Mesenchymal stem cell (in vitro differentiated cells and primary cell): ENCODE results near the gene PECR.

Experiments
- DNase-seq: peaks from one replicate; pipeline ENCODE4 v3.0.0-alpha.2; 2013
- H2AFZ ChIP-seq: one replicate; pipeline ENCODE4 v1.6.1; 2013; ENCODE audit warnings: low read depth, mild to moderate bottlenecking, control low read depth, inconsistent platforms, low read length, moderate library complexity
- H2AK5ac ChIP-seq: 2 replicates; pipeline ENCODE4 v1.6.1; 2013; ENCODE audit warnings: low read length, moderate library complexity, mild to moderate bottlenecking, inconsistent platforms; ENCODE audit not compliant: severe bottlenecking
- H2BK120ac ChIP-seq: one replicate; pipeline ENCODE4 v1.6.1; 2013; ENCODE audit warnings: low read depth, mild to moderate bottlenecking, inconsistent platforms, low read length, moderate library complexity
- H2BK12ac ChIP-seq, 2 experiments: one replicate each; pipeline ENCODE4 v1.6.1; 2013; ENCODE audit warnings: inconsistent platforms in 2 of 2, low read length in 2 of 2, mild to moderate bottlenecking in 2 of 2, moderate library complexity in 2 of 2, control low read depth in 1 of 2
- H2BK15ac ChIP-seq: one replicate; pipeline ENCODE4 v1.6.1; 2013; ENCODE audit warnings: mild to moderate bottlenecking, low read depth, inconsistent platforms; ENCODE audit not compliant: poor library complexity, severe bottlenecking
- H2BK5ac ChIP-seq: 2 replicates; pipeline ENCODE4 v1.6.1; 2013; ENCODE audit warnings: low read depth, mild to moderate bottlenecking, low read length, control low read depth, inconsistent platforms; ENCODE audit not compliant: poor library complexity, severe bottlenecking
- H3K14ac ChIP-seq, 2 experiments: one replicate each; pipeline ENCODE4 v1.6.1; 2013; ENCODE audit warnings: inconsistent platforms in 2 of 2, low read length in 2 of 2, control low read depth in 1 of 2, mild to moderate bottlenecking in 1 of 2, moderate library complexity in 1 of 2
- H3K18ac ChIP-seq, 2 experiments: one replicate each; pipeline ENCODE4 v1.6.1; 2013; ENCODE audit warnings: inconsistent platforms in 2 of 2, low read length in 2 of 2, control low read depth in 1 of 2, low read depth in 1 of 2, mild to moderate bottlenecking in 1 of 2
- H3K23ac ChIP-seq, 2 experiments: one replicate each; pipeline ENCODE4 v1.6.1; 2013; ENCODE audit warnings: inconsistent platforms in 2 of 2, low read length in 2 of 2, mild to moderate bottlenecking in 2 of 2, moderate library complexity in 2 of 2, control low read depth in 1 of 2
- H3K27ac ChIP-seq: 2 replicates; pipeline ENCODE4 v1.5.1; 2013; ENCODE audit warnings: mild to moderate bottlenecking, moderate library complexity, low read length, control low read depth, inconsistent platforms; ENCODE audit not compliant: poor library complexity, severe bottlenecking
- H3K27me3 ChIP-seq, 2 experiments: 2 replicates each; pipeline versions ENCODE4 v1.6.1 to v1.7.0; 2013; ENCODE audit warnings: low read length in 2 of 2, mild to moderate bottlenecking in 2 of 2, moderate library complexity in 2 of 2, control low read depth in 1 of 2, inconsistent platforms in 1 of 2; ENCODE audit not compliant: control insufficient read depth in 1 of 2, insufficient read depth in 1 of 2
- H3K36me3 ChIP-seq, 2 experiments: 2 replicates each; pipeline versions ENCODE4 v1.6.1 to v1.7.0; 2013; ENCODE audit warnings: low read length in 2 of 2, control low read depth in 1 of 2, inconsistent platforms in 1 of 2, low read depth in 1 of 2, mild to moderate bottlenecking in 1 of 2; ENCODE audit not compliant: insufficient read depth in 2 of 2, control insufficient read depth in 1 of 2
- H3K4ac ChIP-seq, 2 experiments: one replicate each; pipeline ENCODE4 v1.6.1; 2013; ENCODE audit warnings: inconsistent platforms in 2 of 2, low read length in 2 of 2, mild to moderate bottlenecking in 2 of 2, moderate library complexity in 2 of 2, control low read depth in 1 of 2, low read depth in 1 of 2
- H3K4me1 ChIP-seq: 2 replicates; pipeline ENCODE4 v1.6.1; 2013; ENCODE audit warnings: low read depth, low read length, control low read depth; ENCODE audit not compliant: control insufficient read depth, insufficient read depth
- H3K4me2 ChIP-seq: 2 replicates; pipeline ENCODE4 v1.6.1; 2013; ENCODE audit warnings: low read length, mild to moderate bottlenecking, inconsistent platforms; ENCODE audit not compliant: poor library complexity, severe bottlenecking
- H3K4me3 ChIP-seq, 2 experiments: 2 replicates each; pipeline versions ENCODE4 v1.5.1 to v1.7.0; 2013; ENCODE audit warnings: low read length in 2 of 2, mild to moderate bottlenecking in 2 of 2, control low read depth in 1 of 2, low read depth in 1 of 2; ENCODE audit not compliant: insufficient read depth in 1 of 2
- H3K79me1 ChIP-seq: replicated peaks from 2 replicates; pipeline ENCODE4 v1.6.1; 2013; ENCODE audit warnings: mild to moderate bottlenecking, control low read depth, low read length, inconsistent platforms; ENCODE audit not compliant: poor library complexity, severe bottlenecking
- H3K9ac ChIP-seq: 2 replicates; pipeline ENCODE4 v1.7.0; 2013; ENCODE audit warnings: mild to moderate bottlenecking, low read length, moderate library complexity
- H3K9me3 ChIP-seq: 2 replicates; pipeline ENCODE4 v1.7.0; 2013; ENCODE audit warnings: mild to moderate bottlenecking, low read length; ENCODE audit not compliant: control insufficient read depth
- H4K8ac ChIP-seq: one replicate; pipeline ENCODE4 v1.6.1; 2013; ENCODE audit warnings: inconsistent platforms, mild to moderate bottlenecking, low read length, moderate library complexity
- H4K91ac ChIP-seq: one replicate; pipeline ENCODE4 v1.6.1; 2013; ENCODE audit warnings: mild to moderate bottlenecking, low read length, inconsistent platforms
- WGBS: methylation state at CpG from one replicate; pipeline ENCODE4 v1.1.7; 2013; ENCODE audit warnings: mixed read lengths; 5-methylcytosine and 5-hydroxymethylcytosine counted together

Gene PECR

GRCh38 chr2:216057688-216058193, 23.9 kb downstream of the PECR start:
- H3K4ac ChIP-seq = no peak overlapping the region

GRCh38 chr2:216056739-216057138, 24.9 kb downstream of the PECR start:
- H3K9ac ChIP-seq = no peak overlapping the region
- no peak overlapping the region for H2BK120ac ChIP-seq
- no peak overlapping the region for H3K4ac ChIP-seq
- H4K91ac ChIP-seq = no peak overlapping the region
- no peak overlapping the region for H2BK5ac ChIP-seq
- no peaks in the 10 kb centered on the region for H3K79me1 ChIP-seq
- H3K9me3 ChIP-seq = no peaks in the 10 kb centered on the region
- no peak for DNase-seq
- H3K4me3 ChIP-seq = no peak overlapping the region
- no peak overlapping the region for H3K4me2 ChIP-seq
- H3K27me3 ChIP-seq = no peaks in the 10 kb centered on the region
- no peak overlapping the region for H3K14ac ChIP-seq
- no peaks in the 10 kb centered on the region for H3K36me3 ChIP-seq
- no peak overlapping the region for H2BK12ac ChIP-seq
- H2AFZ ChIP-seq = no peak overlapping the region
- no peak overlapping the region for H3K23ac ChIP-seq
- H4K8ac ChIP-seq = no peak overlapping the region
- peaks cover 3% of the 10 kb centered on the region for H3K4me1 ChIP-seq
- no peak overlapping the region for H2AK5ac ChIP-seq
- 64% methylated on average over 2 of the region's 3 CpGs for WGBS
- no peak overlapping the region for H2BK15ac ChIP-seq
- H3K18ac ChIP-seq = no peak overlapping the region
- H3K27ac ChIP-seq = peak overlapping the region; percentile 87

More at GRCh38 chr2:216057688-216058193, 23.9 kb downstream of the PECR start:
- no peak overlapping the region for H3K4me3 ChIP-seq
- H3K23ac ChIP-seq = no peak overlapping the region
- peak overlapping the region; percentile 87 for H3K27ac ChIP-seq
- H2AFZ ChIP-seq = no peak overlapping the region
- H4K8ac ChIP-seq = no peak overlapping the region
- H3K9me3 ChIP-seq = no peaks in the 10 kb centered on the region
- 83% methylated on average over 7 of the region's 7 CpGs for WGBS
- peak overlapping the region; percentile 1 for H3K4me2 ChIP-seq
- no peak overlapping the region for H2BK120ac ChIP-seq
- H2BK15ac ChIP-seq = no peak overlapping the region
- H3K4me1 ChIP-seq = peaks cover 3% of the 10 kb centered on the region
- no peak overlapping the region for H3K9ac ChIP-seq
- H3K14ac ChIP-seq = no peak overlapping the region
- no peaks in the 10 kb centered on the region for H3K79me1 ChIP-seq
- no peaks in the 10 kb centered on the region for H3K36me3 ChIP-seq
- peak overlapping the region; percentile 79 for H2BK5ac ChIP-seq
- peak; percentile 30 for DNase-seq
- H3K27me3 ChIP-seq = no peaks in the 10 kb centered on the region
- H3K18ac ChIP-seq = no peak overlapping the region
- H2BK12ac ChIP-seq = no peak overlapping the region
- H4K91ac ChIP-seq = no peak overlapping the region
- no peak overlapping the region for H2AK5ac ChIP-seq

DNA sequence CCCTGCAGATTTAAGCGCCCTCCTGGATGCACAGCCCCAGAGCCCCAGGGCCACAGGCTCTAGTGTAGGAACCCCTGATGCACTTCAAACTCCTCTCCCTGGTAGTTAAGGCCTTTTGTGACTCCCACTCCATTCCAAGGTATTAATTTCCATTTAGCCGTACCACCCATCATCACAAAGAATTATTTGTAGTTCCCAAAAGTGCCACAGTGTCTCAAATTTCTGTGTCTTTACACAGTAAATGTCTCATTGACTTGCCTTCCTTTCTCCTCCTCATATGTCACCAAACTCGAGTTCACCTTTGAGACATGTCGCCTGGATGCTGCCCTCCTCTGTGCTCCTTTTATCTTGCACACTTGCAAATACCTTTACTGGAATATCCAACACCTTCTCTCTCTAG, 25.9 kb downstream of the PECR start:
- H3K36me3 ChIP-seq = no peaks in the 10 kb centered on the region
- no peak overlapping the region for H2BK12ac ChIP-seq
- H3K18ac ChIP-seq = no peak overlapping the region
- no peak overlapping the region for H2AFZ ChIP-seq
- no peak overlapping the region for H4K8ac ChIP-seq
- no peak overlapping the region for H2BK15ac ChIP-seq
- H2BK5ac ChIP-seq = no peak overlapping the region
- DNase-seq = no peak
- WGBS = 98% methylated on average over 4 of the region's 4 CpGs
- no peak overlapping the region for H2BK120ac ChIP-seq
- no peaks in the 10 kb centered on the region for H3K27me3 ChIP-seq
- no peaks in the 10 kb centered on the region for H3K79me1 ChIP-seq
- H3K4me1 ChIP-seq = peaks cover 3% of the 10 kb centered on the region
- no peak overlapping the region for H3K9ac ChIP-seq
- H2AK5ac ChIP-seq = peak overlapping the region; percentile 1
- no peak overlapping the region for H3K27ac ChIP-seq
- no peak overlapping the region for H3K4ac ChIP-seq
- H3K9me3 ChIP-seq = no peaks in the 10 kb centered on the region
- no peak overlapping the region for H3K14ac ChIP-seq
- H3K4me2 ChIP-seq = no peak overlapping the region
- no peak overlapping the region for H4K91ac ChIP-seq
- H3K23ac ChIP-seq = no peak overlapping the region
- no peak overlapping the region for H3K4me3 ChIP-seq

GRCh38 chr2:216052420-216052819, 29.2 kb downstream of the PECR start:
- Histone ChIP-seq H3K14ac (no peak overlapping the region), H3K27ac (no peak overlapping the region), H4K8ac (no peak overlapping the region), H3K27me3 (no peaks in the 10 kb centered on the region), H2BK12ac (no peak overlapping the region), H4K91ac (no peak overlapping the region), H3K4me3 (no peak overlapping the region), H2BK120ac (no peak overlapping the region), H3K9ac (no peak overlapping the region), H2AFZ (no peak overlapping the region), H3K4me2 (no peak overlapping the region), H3K4ac (no peak overlapping the region), H2BK5ac (no peak overlapping the region), H3K79me1 (no peaks in the 10 kb centered on the region), H2BK15ac (no peak overlapping the region), H3K36me3 (no peaks in the 10 kb centered on the region), H3K18ac (no peak overlapping the region), H3K23ac (no peak overlapping the region), H3K4me1 (peaks cover 3% of the 10 kb centered on the region), H2AK5ac (no peak overlapping the region), H3K9me3 (no peaks in the 10 kb centered on the region)
- 97% methylated on average over 2 of the region's 2 CpGs for WGBS
- no peak for DNase-seq
